DOHH2 (cell line): ENCODE data around the gene IL17A.

Experiments
- H3F3A ChIP-seq: fragments of 200-600 bp; sonication (generic), shearing (Covaris generic); 2 replicates; pipeline ENCODE4 v1.6.0; 2016; ENCODE audit warnings: antibody characterized with exemption, mild to moderate bottlenecking; ENCODE audit not compliant: control insufficient read depth, insufficient read depth
- H3K27ac ChIP-seq: fragments of 200-600 bp; sonication (generic); 2 replicates; pipeline ENCODE4 v1.5.1; 2014; ENCODE audit warnings: low read depth, mild to moderate bottlenecking, low read length, moderate library complexity
- H3K27me3 ChIP-seq: fragments of 200-600 bp; sonication (generic); 2 replicates; pipeline ENCODE4 v1.6.1; 2014; ENCODE audit warnings: mild to moderate bottlenecking, low read length, mixed read lengths; ENCODE audit not compliant: control insufficient read depth
- H3K36me3 ChIP-seq: fragments of 200-600 bp; sonication (generic); 2 replicates; pipeline ENCODE4 v1.6.1; 2014; ENCODE audit warnings: mild to moderate bottlenecking, low read length, moderate library complexity, mixed read lengths; ENCODE audit not compliant: control insufficient read depth
- H3K4me1 ChIP-seq: fragments of 200-600 bp; sonication (generic); 2 replicates; pipeline ENCODE4 v1.6.1; 2014; ENCODE audit warnings: mild to moderate bottlenecking, low read length, mixed read lengths; ENCODE audit not compliant: control insufficient read depth
- H3K4me2 ChIP-seq: fragments of 200-600 bp; sonication (generic); 2 replicates; pipeline ENCODE4 v1.6.0; 2014; ENCODE audit warnings: mild to moderate bottlenecking, low read length, moderate library complexity
- H3K4me3 ChIP-seq: fragments of 200-600 bp; sonication (generic); 2 replicates; pipeline ENCODE4 v1.5.1; 2014; ENCODE audit warnings: mild to moderate bottlenecking, low read length, mixed read lengths
- H3K79me2 ChIP-seq: fragments of 200-600 bp; sonication (generic); 2 replicates; pipeline ENCODE4 v1.6.1; 2014; ENCODE audit warnings: mild to moderate bottlenecking, low read length, mixed read lengths; ENCODE audit not compliant: control insufficient read depth
- H3K9me2 ChIP-seq: fragments of 200-600 bp; sonication (generic); replicated peaks from 2 replicates; pipeline ENCODE4 v1.6.1; 2014; ENCODE audit warnings: mild to moderate bottlenecking, low read length, mixed read lengths; ENCODE audit not compliant: control insufficient read depth
- H3K9me3 ChIP-seq: fragments of 200-600 bp; sonication (generic); 2 replicates; pipeline ENCODE4 v1.6.1; 2014; ENCODE audit warnings: antibody characterized with exemption, low read length, mixed read lengths; ENCODE audit not compliant: control insufficient read depth, insufficient read depth
- H4K20me1 ChIP-seq: fragments of 200-600 bp; sonication (generic); 2 replicates; pipeline ENCODE4 v1.6.0; 2014; ENCODE audit warnings: low read depth, mild to moderate bottlenecking, antibody characterized with exemption, low read length, moderate library complexity; ENCODE audit not compliant: control insufficient read depth, insufficient read depth
- CTCF ChIP-seq: fragments of 200-600 bp; sonication (generic); IDR thresholded peaks from one replicate; pipeline ENCODE4 v1.5.1; 2014; ENCODE audit warnings: antibody characterized with exemption, mild to moderate bottlenecking, low read depth, low read length; ENCODE audit not compliant: poor library complexity, severe bottlenecking
- EZH2phosphoT487 ChIP-seq: fragments of 200-600 bp; sonication (generic); IDR thresholded peaks from 2 replicates; pipeline ENCODE4 v1.6.1; 2017; ENCODE audit warnings: borderline replicate concordance, mild to moderate bottlenecking, antibody characterized with exemption, low read length, moderate library complexity, mixed read lengths

IL17A gene

GRCh38 chr6:52230685-52231084 lies 44.5 kb downstream of the IL17A start:
- H3K27ac ChIP-seq = no peak overlapping the region
- H3K36me3 ChIP-seq = no peaks in the 10 kb centered on the region
- no peaks in the 10 kb centered on the region for H3K4me1 ChIP-seq
- peaks cover 15% of the 10 kb centered on the region for H3K27me3 ChIP-seq
- H3K4me2 ChIP-seq = no peak overlapping the region
- TF ChIP-seq EZH2phosphoT487 = no peak
- TF ChIP-seq CTCF = no peak
- no peaks in the 10 kb centered on the region for H3K9me3 ChIP-seq
- H3K4me3 ChIP-seq = no peak overlapping the region
- no peaks in the 10 kb centered on the region for H3K9me2 ChIP-seq
- H3F3A ChIP-seq = no peaks in the 10 kb centered on the region
- H4K20me1 ChIP-seq = no peaks in the 10 kb centered on the region
- H3K79me2 ChIP-seq = no peaks in the 10 kb centered on the region

- Histone ChIP-seq H3K9me2 (no peaks in the 10 kb centered on the region), H3K4me1 (no peaks in the 10 kb centered on the region), H4K20me1 (no peaks in the 10 kb centered on the region), H3K9me3 (no peaks in the 10 kb centered on the region), H3K79me2 (no peaks in the 10 kb centered on the region), H3K4me3 (no peak overlapping the region), H3K36me3 (no peaks in the 10 kb centered on the region), H3K27ac (no peak overlapping the region), H3F3A (no peaks in the 10 kb centered on the region), H3K27me3 (peaks cover 15% of the 10 kb centered on the region), H3K4me2 (no peak overlapping the region)
- TF ChIP-seq EZH2phosphoT487 (no peak), CTCF (no peak)
These were observed 45.4 kb downstream of the IL17A start for GRCh38 chr6:52231406-52232127.

GRCh38 chr6:52233005-52233404 lies 46.8 kb downstream of the IL17A start:
- TF ChIP-seq EZH2phosphoT487 (no peak), CTCF (no peak)
- H3K4me2 ChIP-seq = no peak overlapping the region
- no peaks in the 10 kb centered on the region for H3F3A ChIP-seq
- H4K20me1 ChIP-seq = no peaks in the 10 kb centered on the region
- H3K4me3 ChIP-seq = no peak overlapping the region
- no peaks in the 10 kb centered on the region for H3K36me3 ChIP-seq
- H3K79me2 ChIP-seq = no peaks in the 10 kb centered on the region
- H3K27me3 ChIP-seq = peaks cover 15% of the 10 kb centered on the region
- H3K27ac ChIP-seq = no peak overlapping the region
- no peaks in the 10 kb centered on the region for H3K9me2 ChIP-seq
- H3K9me3 ChIP-seq = no peaks in the 10 kb centered on the region
- no peaks in the 10 kb centered on the region for H3K4me1 ChIP-seq
